ENCODE data around the gene SPATA24. TPM values are rescaled to one million over a fixed set of nuclear protein-coding genes. Genes with fewer than 3 reads are reported as not detected.

The SPATA24 gene
- total and polyA plus RNA-seq, 12 donors, result 4.6 to 124 (median 10.3) TPM

DNA sequence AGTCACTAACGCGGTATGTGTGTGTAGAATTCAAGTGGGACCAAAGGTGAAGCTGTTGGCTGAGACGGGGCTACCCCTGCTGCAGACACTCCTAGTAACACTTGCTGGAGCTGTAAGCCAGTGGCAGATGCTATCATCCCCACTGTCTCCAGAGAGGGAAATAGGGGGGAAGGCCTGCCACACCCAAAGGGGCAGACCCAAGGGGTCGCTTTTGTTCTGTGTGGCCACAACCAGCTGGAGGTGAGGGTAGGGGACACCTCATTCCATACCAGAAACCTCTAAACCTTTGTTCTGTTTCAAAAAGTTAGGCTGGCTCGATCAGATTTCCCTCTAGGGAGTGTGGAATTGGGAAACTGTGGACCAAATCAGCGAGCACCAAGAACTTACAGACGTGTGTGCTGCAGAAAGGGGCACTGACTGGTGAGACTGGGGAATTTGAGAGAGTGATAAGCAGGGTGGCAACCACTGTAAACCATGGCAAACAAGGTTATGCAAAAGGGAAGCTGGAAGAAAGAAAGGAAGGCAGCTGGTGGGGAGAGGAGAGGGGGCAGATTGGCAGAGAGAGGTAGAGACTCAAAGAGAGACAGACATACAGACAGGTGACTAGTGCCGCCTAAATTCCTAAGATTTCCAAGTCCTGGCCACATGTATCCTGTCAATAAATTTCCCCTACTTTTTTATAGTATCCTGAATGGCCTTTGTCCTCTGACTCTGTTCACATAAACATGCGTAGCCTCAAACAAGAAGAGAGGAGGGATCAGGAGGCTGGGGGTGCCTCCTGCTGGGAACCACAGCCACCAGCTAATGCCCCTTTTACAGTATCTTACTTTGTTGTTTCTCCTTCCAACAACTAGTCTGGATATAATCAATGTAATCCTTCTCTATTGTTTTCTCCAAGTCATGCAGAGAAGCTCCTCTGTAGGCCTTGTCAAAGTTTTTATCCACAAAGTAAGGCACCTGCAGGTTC is 15.6 kb upstream of the SPATA24 start:
- Histone ChIP-seq H3K36me3 (replicated peaks in 1 of 2) (peaks cover 0 to 19% of the 10 kb centered on the region in 2 donors), H3K27ac (no peak overlapping the region), H3K27me3 (no peaks in the 10 kb centered on the region), H3K4me1 (replicated peaks in 1 of 2) (peaks cover 15 to 32% of the 10 kb centered on the region in 2 donors), H3K9me3 (replicated peaks in 1 of 3) (no peaks in the 10 kb centered on the region), H3K4me3 (no peak overlapping the region)
- WGBS, 4 donors, result 79 to 83% (median 81%) methylated on average over 9 of the region's 9 CpGs
- TF ChIP-seq, protein P1, sequence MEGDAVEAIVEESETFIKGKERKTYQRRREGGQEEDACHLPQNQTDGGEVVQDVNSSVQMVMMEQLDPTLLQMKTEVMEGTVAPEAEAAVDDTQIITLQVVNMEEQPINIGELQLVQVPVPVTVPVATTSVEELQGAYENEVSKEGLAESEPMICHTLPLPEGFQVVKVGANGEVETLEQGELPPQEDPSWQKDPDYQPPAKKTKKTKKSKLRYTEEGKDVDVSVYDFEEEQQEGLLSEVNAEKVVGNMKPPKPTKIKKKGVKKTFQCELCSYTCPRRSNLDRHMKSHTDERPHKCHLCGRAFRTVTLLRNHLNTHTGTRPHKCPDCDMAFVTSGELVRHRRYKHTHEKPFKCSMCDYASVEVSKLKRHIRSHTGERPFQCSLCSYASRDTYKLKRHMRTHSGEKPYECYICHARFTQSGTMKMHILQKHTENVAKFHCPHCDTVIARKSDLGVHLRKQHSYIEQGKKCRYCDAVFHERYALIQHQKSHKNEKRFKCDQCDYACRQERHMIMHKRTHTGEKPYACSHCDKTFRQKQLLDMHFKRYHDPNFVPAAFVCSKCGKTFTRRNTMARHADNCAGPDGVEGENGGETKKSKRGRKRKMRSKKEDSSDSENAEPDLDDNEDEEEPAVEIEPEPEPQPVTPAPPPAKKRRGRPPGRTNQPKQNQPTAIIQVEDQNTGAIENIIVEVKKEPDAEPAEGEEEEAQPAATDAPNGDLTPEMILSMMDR (IDR thresholded peaks at IDR 0.05), result no peak
- TF ChIP-seq POLR2A (IDR thresholded peaks at IDR 0.05), result no peak
- no peak for DNase-seq
- intact Hi-C loops (cut with DNase I), result loop anchor here (5.0 to 10.0 kb wide), 3 partner anchors 93 to 348 kb away; no protein-coding TSS in a partner anchor

DNA sequence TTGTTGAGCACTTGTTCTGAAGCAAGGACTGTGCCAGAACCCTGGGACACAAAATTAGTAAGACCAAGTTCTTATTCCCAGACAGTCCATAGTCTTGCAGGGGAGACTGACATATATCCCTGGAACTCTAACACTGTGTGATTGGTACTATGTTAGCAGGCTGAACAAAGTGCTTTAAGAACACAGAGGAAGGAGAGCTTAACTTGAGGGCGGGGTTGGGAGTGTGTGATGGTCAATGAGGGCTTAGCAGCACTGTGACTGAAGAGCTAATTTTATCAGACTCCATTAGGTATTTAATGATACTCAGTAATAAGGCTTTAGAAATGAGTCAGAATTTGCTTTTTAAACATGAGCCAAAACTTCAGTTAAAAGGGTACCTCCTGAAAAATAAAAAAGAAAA is 14.9 kb upstream of the SPATA24 start:
- Histone ChIP-seq H3K4me3 (no peak overlapping the region), H3K36me3 (replicated peaks in 1 of 2) (peaks cover 0 to 19% of the 10 kb centered on the region in 2 donors), H3K4me1 (replicated peaks in 1 of 2) (peaks cover 21 to 39% of the 10 kb centered on the region in 2 donors), H3K27ac (no peak overlapping the region), H3K27me3 (no peaks in the 10 kb centered on the region), H3K9me3 (replicated peaks in 1 of 3) (no peaks in the 10 kb centered on the region)
- 89 to 96% (median 91%) methylated on average over 1 of the region's 1 CpG for WGBS, 4 donors
- intact Hi-C loops (cut with DNase I), result no loop called here
- DNase-seq, result no peak
- TF ChIP-seq POLR2A (IDR thresholded peaks at IDR 0.05), result no peak
- TF ChIP-seq, protein P1 (IDR thresholded peaks at IDR 0.05), result no peak

DNA sequence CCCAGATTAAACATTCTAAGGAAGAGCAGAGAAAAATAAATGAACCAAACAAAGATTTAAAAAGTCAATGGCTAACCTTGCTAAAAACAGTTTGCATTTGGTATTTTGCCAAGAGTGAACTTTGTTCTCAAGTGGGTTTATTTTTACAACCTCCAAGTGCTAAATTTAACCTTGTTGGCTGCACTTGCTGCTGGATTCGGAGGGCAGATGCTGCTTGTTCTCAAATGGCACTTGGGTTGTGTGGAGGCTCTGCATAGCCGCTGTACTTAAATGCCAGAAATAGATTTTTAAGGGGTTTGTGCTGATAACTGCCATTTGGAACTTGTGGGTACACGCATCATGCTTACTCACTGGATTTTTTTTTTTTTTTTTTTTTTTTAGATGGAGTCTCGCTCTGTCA is 13.3 kb upstream of the SPATA24 start:
- 30 to 43% (median 38%) methylated on average over 4 of the region's 4 CpGs for WGBS, 4 donors
- H3K36me3 ChIP-seq (replicated peaks in 1 of 2), result peaks cover 0 to 19% of the 10 kb centered on the region in 2 donors
- intact Hi-C loops (cut with DNase I), result no loop called here
- H3K4me3 ChIP-seq, result no peak overlapping the region
- DNase-seq, result peak in 2 of 7 donors; percentile 54 to 55
- no peak for TF ChIP-seq POLR2A (IDR thresholded peaks at IDR 0.05)
- TF ChIP-seq, protein P1 (IDR thresholded peaks at IDR 0.05), result no peak
- peaks cover 21 to 39% of the 10 kb centered on the region in 2 donors for H3K4me1 ChIP-seq (replicated peaks in 1 of 2)
- H3K27ac ChIP-seq, result peak overlapping the region in 1 of 5 donors; percentile 19
- H3K27me3 ChIP-seq, result no peaks in the 10 kb centered on the region
- no peaks in the 10 kb centered on the region for H3K9me3 ChIP-seq (replicated peaks in 1 of 3)

DNA sequence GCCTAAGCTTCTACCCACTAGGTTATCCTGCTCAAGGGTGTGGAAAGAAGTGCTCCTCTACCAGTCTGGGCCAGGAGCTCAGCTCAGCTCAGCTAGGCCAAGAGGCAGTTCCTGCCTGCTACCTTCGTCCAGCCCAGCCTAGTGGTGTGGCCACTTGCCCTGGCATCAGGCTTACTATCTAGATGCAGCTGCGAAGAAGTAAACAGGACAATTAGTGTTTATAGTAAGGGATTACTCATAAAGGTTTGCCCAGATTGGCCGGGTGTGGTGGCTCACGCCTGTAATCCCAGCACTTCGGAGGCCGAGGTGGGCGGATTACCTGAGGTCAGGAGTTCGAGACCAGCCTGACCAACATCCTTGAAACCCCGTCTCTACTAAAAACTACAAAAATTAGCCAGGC is 12.8 kb upstream of the SPATA24 start:
- peak in 1 of 7 donors; percentile 46 for DNase-seq
- Histone ChIP-seq H3K9me3 (replicated peaks in 1 of 3) (no peaks in the 10 kb centered on the region), H3K36me3 (replicated peaks in 1 of 2) (peaks cover 0 to 19% of the 10 kb centered on the region in 2 donors), H3K27ac (peak overlapping the region in 2 of 5 donors; percentile 24 to 82), H3K27me3 (no peaks in the 10 kb centered on the region), H3K4me3 (no peak overlapping the region), H3K4me1 (replicated peaks in 1 of 2) (peaks cover 21 to 39% of the 10 kb centered on the region in 2 donors)
- WGBS, 4 donors, result 85 to 91% (median 88%) methylated on average over 9 of the region's 9 CpGs
- intact Hi-C loops (cut with DNase I), result no loop called here
- TF ChIP-seq, protein P1 (IDR thresholded peaks at IDR 0.05), result no peak
- no peak for TF ChIP-seq POLR2A (IDR thresholded peaks at IDR 0.05)
